ENCODE results near the gene PODXL.

Gene PODXL

GRCh38 chr7:131556053-131556908 is at the start of gene PODXL:
PODXL (minus strand) TSS chr7:131556628; CDS start chr7:131556359, 269 bp downstream.
- FAIRE-seq: no peak

DNA sequence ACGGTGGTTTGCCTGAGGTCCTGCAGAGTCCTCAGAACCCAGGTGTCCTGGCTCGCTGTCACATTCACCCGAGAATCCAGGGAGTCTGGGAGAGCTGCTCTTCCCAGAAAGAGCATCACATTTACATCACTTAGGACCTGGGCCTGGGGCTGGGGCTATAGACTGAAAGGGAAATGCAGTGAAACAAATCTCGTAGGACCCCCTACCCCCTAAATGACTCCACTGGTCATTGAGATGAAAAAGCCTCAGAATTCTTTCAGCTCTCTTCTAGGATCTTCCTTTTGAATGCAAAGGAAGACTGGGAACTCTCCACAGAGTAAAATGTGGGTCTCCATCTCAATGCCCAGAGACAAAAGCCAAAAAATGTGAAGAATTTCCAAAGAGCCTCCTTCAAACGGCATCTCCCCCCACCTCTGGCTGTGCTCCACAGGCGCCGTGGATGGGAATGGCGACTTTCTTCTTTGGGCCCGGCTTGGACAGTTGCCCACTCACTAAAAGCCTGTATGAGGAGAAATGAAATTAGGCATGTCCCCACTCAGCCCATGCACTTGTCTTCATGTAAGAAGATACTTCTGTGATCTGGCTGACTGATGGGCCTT is 49.0 kb upstream of the PODXL start:
- FAIRE-seq: no peak

GRCh38 chr7:131604841-131605279 is 48.4 kb upstream of the PODXL start:
- no peak for FAIRE-seq

DNA sequence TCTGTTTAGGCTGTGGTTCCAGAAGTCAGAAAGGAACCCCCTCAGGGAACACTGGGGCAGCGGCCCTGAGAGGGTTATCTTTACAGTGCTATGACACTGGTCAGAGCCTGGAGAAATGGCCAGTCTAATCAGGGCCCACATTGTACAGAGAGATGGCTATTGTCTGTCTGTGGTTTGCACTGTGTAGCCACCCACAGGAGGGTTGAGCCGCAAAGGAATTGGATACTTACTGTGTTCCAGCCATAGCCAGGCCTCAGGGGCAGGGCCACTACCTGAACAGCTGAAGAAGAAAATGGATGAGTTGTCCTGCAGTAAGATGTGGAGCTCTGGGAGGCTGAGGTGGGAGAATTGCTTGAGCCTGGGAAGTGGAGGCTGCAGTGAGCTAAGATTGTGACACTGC is 47.5 kb upstream of the PODXL start:
- no peak for FAIRE-seq

GRCh38 chr7:131602994-131603372 is 46.6 kb upstream of the PODXL start:
- no peak for FAIRE-seq

- FAIRE-seq: no peak
Observed at GRCh38 chr7:131602304-131602993, 46.0 kb upstream of the PODXL start.

DNA sequence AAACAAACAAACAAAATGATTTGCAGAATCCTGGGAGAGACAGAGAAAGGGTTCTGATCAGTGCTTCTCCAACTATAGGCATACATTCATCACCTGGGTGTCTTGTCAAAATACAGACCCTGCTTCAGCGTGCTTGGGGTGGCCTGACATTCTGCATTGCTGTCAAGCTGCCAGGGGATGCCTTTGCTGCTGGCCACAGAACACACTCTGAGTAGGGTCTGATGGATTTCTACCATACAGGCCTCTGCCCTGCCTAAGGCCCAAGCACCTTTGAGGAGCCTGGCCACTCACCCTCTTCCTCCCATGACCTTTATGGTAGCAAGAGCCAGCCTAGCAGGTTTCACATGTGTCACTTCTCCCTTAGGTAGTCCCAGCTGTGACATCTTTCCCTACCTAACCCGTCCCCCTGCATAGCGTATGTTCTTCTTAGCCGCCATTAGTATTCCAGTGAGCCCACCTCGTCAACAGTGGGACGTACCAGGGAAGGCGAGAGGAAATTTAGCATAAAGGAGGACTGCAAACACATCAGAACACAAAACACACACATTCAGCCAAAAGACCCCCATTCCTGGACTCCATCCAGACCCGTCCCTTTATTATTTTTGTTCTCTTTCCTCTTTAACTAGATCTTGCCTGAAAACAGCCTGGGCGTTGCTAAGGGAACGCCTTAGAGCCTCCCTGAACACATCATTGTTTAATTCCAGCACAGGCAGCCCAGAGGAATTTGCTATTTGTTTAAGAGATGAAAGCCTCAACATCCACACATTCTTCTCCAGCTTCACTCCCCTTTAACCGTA is 43.9 kb upstream of the PODXL start:
- no peak for FAIRE-seq

GRCh38 chr7:131596785-131597184 is 40.4 kb upstream of the PODXL start:
- no peak for FAIRE-seq

DNA sequence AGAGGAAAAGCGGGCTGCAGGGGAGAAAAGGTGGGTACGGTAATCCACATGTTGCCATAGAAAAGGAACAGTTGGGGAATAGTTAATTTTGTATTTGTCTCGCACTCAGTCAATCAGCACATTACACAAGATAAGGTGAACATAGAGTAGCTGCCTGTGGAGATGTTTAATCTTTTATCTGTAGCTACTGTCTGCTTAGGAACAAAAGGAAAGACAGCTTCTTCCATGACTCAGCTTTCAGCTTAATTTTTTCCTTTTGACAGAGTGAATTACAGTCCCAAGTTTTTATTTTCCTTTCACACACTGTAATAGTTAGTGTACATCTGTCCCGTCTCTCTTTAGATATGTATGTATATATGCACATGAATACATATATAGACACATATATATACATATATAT is 39.3 kb upstream of the PODXL start:
- no peak for FAIRE-seq

GRCh38 chr7:131591687-131592319 is 35.4 kb upstream of the PODXL start:
- FAIRE-seq: no peak

DNA sequence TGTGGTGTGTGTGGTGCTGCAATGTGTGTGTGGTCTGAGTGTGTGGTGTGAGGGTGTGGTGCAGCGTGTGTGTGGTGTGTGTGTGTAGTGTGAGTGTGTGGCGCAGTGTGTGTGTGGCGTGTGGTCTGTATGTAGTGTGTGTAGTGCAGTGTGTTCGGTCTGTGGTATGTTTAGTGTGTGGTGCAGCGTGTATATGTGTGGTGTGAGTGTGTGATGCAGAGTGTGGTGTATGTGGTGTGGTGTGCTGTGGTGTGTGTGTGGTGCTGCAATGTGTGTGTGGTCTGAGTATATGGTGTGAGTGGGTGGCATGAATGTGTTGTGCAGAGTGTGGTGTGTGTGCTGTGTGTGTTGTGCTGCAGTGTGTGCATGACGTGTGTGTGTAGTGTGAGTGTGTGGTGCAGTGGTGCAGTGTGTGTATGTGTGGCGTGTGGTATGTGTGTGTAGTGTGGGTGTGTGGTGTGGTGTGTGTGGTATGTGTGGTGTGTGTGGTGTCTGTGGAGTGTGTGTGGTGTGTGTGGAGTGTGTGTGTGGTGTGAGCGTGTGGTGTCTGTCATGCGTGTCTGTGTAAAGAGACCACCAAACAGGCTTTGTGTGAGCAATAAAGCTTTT is 31.0 kb upstream of the PODXL start:
- FAIRE-seq: no peak

DNA sequence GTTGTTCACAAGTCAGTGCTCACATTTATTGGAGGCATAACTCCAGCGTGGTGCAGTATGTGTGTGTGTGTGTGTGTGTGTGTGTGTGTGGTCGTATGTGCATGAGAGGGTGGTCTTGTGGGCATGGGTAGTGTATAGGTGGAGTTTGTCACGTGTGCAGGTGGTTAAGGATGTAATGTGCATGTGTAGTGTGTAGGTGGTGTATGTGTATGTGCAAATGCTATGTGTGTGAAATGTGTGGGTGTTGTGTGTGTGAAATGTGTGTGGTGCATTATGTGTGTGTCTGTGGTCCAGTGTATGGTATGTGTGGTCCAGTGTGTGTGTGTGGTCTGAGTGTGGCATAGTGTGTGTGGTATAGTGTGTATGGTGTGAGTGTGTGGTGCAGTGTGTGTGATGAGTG is 30.3 kb upstream of the PODXL start:
- FAIRE-seq: no peak

DNA sequence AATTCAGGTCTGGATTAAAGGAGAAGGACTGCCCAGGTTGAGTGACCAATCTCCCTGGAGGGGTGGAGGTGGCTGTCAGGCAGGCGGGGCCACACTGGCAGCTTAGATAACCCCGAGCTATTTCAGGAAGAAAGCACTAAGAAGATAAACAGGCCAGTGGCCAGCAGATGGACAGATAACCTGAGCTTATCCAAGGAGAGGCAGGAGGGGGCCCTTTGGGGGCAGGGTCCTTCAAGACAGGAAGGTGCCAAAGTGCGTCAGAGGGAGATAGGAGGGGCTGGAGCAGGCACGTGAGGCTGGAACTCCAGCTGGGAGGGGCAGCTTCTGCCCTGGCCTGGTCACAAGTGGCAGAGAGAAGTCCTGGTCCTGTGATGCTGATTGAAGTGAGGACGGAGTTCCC is 29.8 kb upstream of the PODXL start:
- no peak for FAIRE-seq

GRCh38 chr7:131583430-131583829 is 27.0 kb upstream of the PODXL start:
- no peak for FAIRE-seq

- no peak for FAIRE-seq
Observed at GRCh38 chr7:131581241-131582051, 25.0 kb upstream of the PODXL start.

DNA sequence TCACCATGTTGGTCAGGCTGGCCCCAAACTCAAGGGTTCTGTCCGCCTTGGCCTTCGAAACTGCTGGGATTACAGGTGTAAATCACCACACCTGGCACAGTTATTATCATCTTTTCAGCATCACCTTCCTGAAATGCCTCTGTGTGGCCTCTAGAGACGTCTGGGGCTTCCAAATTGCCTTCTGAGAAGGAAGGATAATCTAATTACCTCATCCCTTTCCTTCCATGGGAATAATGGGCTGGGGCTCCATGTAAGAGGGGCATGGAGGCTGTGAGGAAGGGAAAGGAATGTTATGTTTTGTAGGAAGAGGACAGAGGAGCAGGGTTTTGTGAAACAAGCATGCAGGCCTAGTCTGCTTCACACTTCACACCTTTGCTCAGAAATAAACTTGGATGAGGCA is 22.2 kb upstream of the PODXL start:
- FAIRE-seq: no peak

DNA sequence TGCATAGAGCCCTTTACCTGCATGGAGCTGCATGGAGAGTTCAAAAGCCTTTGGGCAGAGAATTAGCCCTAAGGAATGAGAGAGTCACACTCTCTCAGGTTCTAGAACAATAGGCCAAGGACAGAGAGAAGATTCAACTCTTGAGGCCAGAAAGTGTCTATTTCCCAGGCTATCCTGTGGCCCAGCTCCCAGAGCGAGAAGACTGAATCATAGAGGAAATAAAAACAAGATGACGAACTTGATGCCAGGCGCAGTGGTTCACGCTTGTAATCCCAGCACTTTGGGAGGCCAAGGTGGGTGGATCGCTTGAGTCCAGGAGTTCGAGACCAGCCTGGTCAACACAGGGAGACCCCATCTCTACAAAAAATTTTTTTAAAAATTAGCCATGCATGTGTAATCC is 18.3 kb upstream of the PODXL start:
- FAIRE-seq: no peak

DNA sequence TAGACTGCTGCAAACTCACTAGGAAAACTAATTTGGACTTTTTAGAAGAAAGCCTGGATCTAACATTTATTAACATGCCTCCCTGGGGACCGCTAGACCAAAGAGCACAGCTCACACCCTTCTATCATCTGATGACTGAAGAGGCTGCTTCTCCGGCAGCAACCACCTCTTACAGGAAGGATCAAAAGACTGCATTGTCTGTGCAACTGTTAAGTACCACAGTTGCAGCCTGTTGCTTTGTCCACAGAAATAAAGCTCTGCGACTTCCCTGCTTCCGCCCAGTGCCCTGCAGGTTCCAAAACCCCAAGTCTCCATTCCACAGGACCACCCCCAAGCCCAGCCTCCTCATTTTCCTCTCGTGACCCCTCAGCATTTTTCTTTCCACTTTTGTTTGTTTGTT is 14.0 kb upstream of the PODXL start:
- no peak for FAIRE-seq

- FAIRE-seq: no peak
Observed at GRCh38 chr7:131568970-131569369, 12.5 kb upstream of the PODXL start.

DNA sequence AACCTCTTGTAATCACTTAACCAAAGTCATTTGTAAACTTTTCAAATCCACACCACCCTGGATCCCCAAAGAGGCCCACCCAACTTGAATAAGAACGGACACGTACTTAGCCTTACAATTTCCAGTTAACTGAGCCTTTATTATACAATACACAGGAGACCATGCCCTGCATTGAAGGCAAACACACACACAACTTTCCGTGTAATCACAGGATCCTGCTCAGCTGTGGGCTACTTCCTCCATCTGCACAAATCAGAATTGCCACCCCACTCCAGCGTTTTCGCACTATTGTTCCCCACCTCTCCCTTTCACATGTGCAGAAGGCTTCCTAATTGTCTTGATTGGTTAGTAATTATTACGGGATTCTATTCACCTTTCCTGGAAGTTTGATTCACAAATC is 12.1 kb upstream of the PODXL start:
- FAIRE-seq: no peak

DNA sequence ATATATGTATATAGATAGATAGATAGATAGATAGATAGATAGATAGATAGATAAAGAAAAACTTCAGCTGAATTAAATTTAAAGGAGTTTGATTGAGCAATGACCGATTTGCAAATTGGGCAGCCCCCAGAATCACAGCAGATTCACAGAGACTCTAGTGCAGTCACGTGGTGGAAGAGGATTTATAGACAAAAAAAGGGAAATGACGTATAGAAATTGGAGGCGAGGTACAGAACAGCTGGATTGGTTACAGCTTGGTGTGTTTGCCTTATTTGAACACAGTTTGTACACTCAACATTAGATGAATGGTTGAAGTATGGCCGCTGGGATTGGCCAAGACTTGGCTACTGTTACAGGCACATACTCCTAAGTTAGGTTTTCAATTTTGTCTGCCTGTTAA is 8.2 kb upstream of the PODXL start:
- no peak for FAIRE-seq
